ENCODE measurements around the gene CDH23. TPM values are rescaled to one million over a fixed set of nuclear protein-coding genes. Genes with fewer than 3 reads are reported as not detected.

CDH23 gene
- total RNA-seq, 1 donor = 0.36 TPM

- H3K36me3 ChIP-seq (ENCODE audit: insufficient read depth, low read length) = no peaks in the 10 kb centered on the region
- no peak overlapping the region for H3K4me3 ChIP-seq (ENCODE audit: insufficient read depth, low read length)
- H2AFZ ChIP-seq (ENCODE audit: low read length) = no peak overlapping the region
- H4K20me1 ChIP-seq (ENCODE audit: insufficient read depth, low read length) = no peaks in the 10 kb centered on the region
- H3K79me2 ChIP-seq (ENCODE audit: insufficient read depth, low read length) = no peaks in the 10 kb centered on the region
- H3K4me2 ChIP-seq (ENCODE audit: insufficient read depth, low read length) = no peak overlapping the region
- TF ChIP-seq CTCF (IDR thresholded peaks at IDR 0.05; ENCODE audit: extremely low read depth, low read depth, low read length) = no peak
- H3K27me3 ChIP-seq (ENCODE audit: insufficient read depth, low read length) = peaks cover 3% of the 10 kb centered on the region
- H3K4me1 ChIP-seq (ENCODE audit: insufficient read depth, low read length) = no peaks in the 10 kb centered on the region
- peak; percentile 53 for DNase-seq (ENCODE audit: insufficient read length, low spot score, missing footprints)
- no peak overlapping the region for H3K27ac ChIP-seq (ENCODE audit: low read depth, low read length)
- H3K9me3 ChIP-seq (ENCODE audit: low read depth, low read length) = no peaks in the 10 kb centered on the region
Observed at GRCh38 chr10:71648254-71648932, 251.7 kb downstream of the CDH23 start.

GRCh38 chr10:71648933-71649320 lies 252.2 kb downstream of the CDH23 start:
- no peak overlapping the region for H3K4me3 ChIP-seq (ENCODE audit: insufficient read depth, low read length)
- H3K4me1 ChIP-seq (ENCODE audit: insufficient read depth, low read length) = no peaks in the 10 kb centered on the region
- H3K4me2 ChIP-seq (ENCODE audit: insufficient read depth, low read length) = no peak overlapping the region
- no peaks in the 10 kb centered on the region for H4K20me1 ChIP-seq (ENCODE audit: insufficient read depth, low read length)
- no peaks in the 10 kb centered on the region for H3K9me3 ChIP-seq (ENCODE audit: low read depth, low read length)
- no peak for DNase-seq (ENCODE audit: insufficient read length, low spot score, missing footprints)
- H3K36me3 ChIP-seq (ENCODE audit: insufficient read depth, low read length) = no peaks in the 10 kb centered on the region
- H3K79me2 ChIP-seq (ENCODE audit: insufficient read depth, low read length) = no peaks in the 10 kb centered on the region
- no peak overlapping the region for H3K27ac ChIP-seq (ENCODE audit: low read depth, low read length)
- no peak overlapping the region for H2AFZ ChIP-seq (ENCODE audit: low read length)
- no peak for TF ChIP-seq CTCF (IDR thresholded peaks at IDR 0.05; ENCODE audit: extremely low read depth, low read depth, low read length)
- peaks cover 3% of the 10 kb centered on the region for H3K27me3 ChIP-seq (ENCODE audit: insufficient read depth, low read length)

- TF ChIP-seq CTCF (IDR thresholded peaks at IDR 0.05; ENCODE audit: extremely low read depth, low read depth, low read length) = no peak
- no peak overlapping the region for H3K4me2 ChIP-seq (ENCODE audit: insufficient read depth, low read length)
- no peak overlapping the region for H3K27ac ChIP-seq (ENCODE audit: low read depth, low read length)
Observed at GRCh38 chr10:71649631-71650030, 252.9 kb downstream of the CDH23 start.

GRCh38 chr10:71650397-71650796 lies 253.7 kb downstream of the CDH23 start:
- no peak overlapping the region for H3K4me3 ChIP-seq (ENCODE audit: insufficient read depth, low read length)
- H3K79me2 ChIP-seq (ENCODE audit: insufficient read depth, low read length) = no peaks in the 10 kb centered on the region
- no peaks in the 10 kb centered on the region for H3K9me3 ChIP-seq (ENCODE audit: low read depth, low read length)
- no peak overlapping the region for H2AFZ ChIP-seq (ENCODE audit: low read length)
- H3K4me2 ChIP-seq (ENCODE audit: insufficient read depth, low read length) = no peak overlapping the region
- H3K27ac ChIP-seq (ENCODE audit: low read depth, low read length) = no peak overlapping the region
- peaks cover 3% of the 10 kb centered on the region for H3K27me3 ChIP-seq (ENCODE audit: insufficient read depth, low read length)
- TF ChIP-seq CTCF (IDR thresholded peaks at IDR 0.05; ENCODE audit: extremely low read depth, low read depth, low read length) = no peak
- H4K20me1 ChIP-seq (ENCODE audit: insufficient read depth, low read length) = no peaks in the 10 kb centered on the region
- H3K4me1 ChIP-seq (ENCODE audit: insufficient read depth, low read length) = no peaks in the 10 kb centered on the region
- H3K36me3 ChIP-seq (ENCODE audit: insufficient read depth, low read length) = no peaks in the 10 kb centered on the region
- peak; percentile 51 for DNase-seq (ENCODE audit: insufficient read length, low spot score, missing footprints)

More at GRCh38 chr10:71649631-71650030, 252.9 kb downstream of the CDH23 start:
- peaks cover 3% of the 10 kb centered on the region for H3K27me3 ChIP-seq (ENCODE audit: insufficient read depth, low read length)
- H3K4me3 ChIP-seq (ENCODE audit: insufficient read depth, low read length) = no peak overlapping the region
- no peak overlapping the region for H2AFZ ChIP-seq (ENCODE audit: low read length)
- DNase-seq (ENCODE audit: insufficient read length, low spot score, missing footprints) = no peak
- no peaks in the 10 kb centered on the region for H3K9me3 ChIP-seq (ENCODE audit: low read depth, low read length)
- H3K79me2 ChIP-seq (ENCODE audit: insufficient read depth, low read length) = no peaks in the 10 kb centered on the region
- no peaks in the 10 kb centered on the region for H4K20me1 ChIP-seq (ENCODE audit: insufficient read depth, low read length)
- H3K4me1 ChIP-seq (ENCODE audit: insufficient read depth, low read length) = no peaks in the 10 kb centered on the region
- no peaks in the 10 kb centered on the region for H3K36me3 ChIP-seq (ENCODE audit: insufficient read depth, low read length)
